Astrocyte (in vitro differentiated cells and primary cell): ENCODE measurements around the gene IQCK. TPM values are rescaled to one million over a fixed set of nuclear protein-coding genes. Genes with fewer than 3 reads are reported as not detected.

Experiments
- DNase-seq: peaks from one replicate; pipeline ENCODE4 v3.0.0-alpha.2; 2010; ENCODE audit warnings: low read depth
- FAIRE-seq: peaks from 2 replicates; lab custom pipeline; 2011; peaks lifted over from hg19 to GRCh38; lab: Jason Lieb, UNC
- H2AFZ ChIP-seq: 2 replicates; pipeline ENCODE4 v1.6.0; 2012; ENCODE audit warnings: low read depth, low read length, inconsistent platforms
- H3K27ac ChIP-seq: 2 replicates; pipeline ENCODE4 v1.5.1; 2011; ENCODE audit warnings: low read depth, low read length, inconsistent platforms
- H3K27me3 ChIP-seq: 2 replicates; pipeline ENCODE4 v1.6.0; 2011; ENCODE audit warnings: low read length, inconsistent platforms; ENCODE audit not compliant: insufficient read depth
- H3K36me3 ChIP-seq: 2 replicates; pipeline ENCODE4 v1.5.1; 2011; ENCODE audit warnings: low read length, inconsistent platforms; ENCODE audit not compliant: insufficient read depth
- H3K4me1 ChIP-seq: 2 replicates; pipeline ENCODE4 v1.5.1; 2011; ENCODE audit warnings: low read length, inconsistent platforms; ENCODE audit not compliant: insufficient read depth
- H3K4me2 ChIP-seq: 2 replicates; pipeline ENCODE4 v1.6.0; 2012; ENCODE audit warnings: low read length, inconsistent platforms
- H3K4me3 ChIP-seq: 2 replicates; pipeline ENCODE4 v1.5.1; 2011; ENCODE audit warnings: low read depth, mild to moderate bottlenecking, low read length, inconsistent platforms; ENCODE audit not compliant: insufficient read depth
- H3K79me2 ChIP-seq: 2 replicates; pipeline ENCODE4 v1.6.0; 2012; ENCODE audit warnings: mild to moderate bottlenecking, low read length, inconsistent platforms; ENCODE audit not compliant: insufficient read depth
- H3K9ac ChIP-seq: 2 replicates; pipeline ENCODE4 v1.6.0; 2012; ENCODE audit warnings: mild to moderate bottlenecking, low read length, inconsistent platforms
- H3K9me3 ChIP-seq: 2 replicates; pipeline ENCODE4 v1.5.1; 2012; ENCODE audit warnings: low read depth, mild to moderate bottlenecking, low read length, inconsistent platforms; ENCODE audit not compliant: insufficient read depth
- H4K20me1 ChIP-seq: 2 replicates; pipeline ENCODE4 v1.6.0; 2012; ENCODE audit warnings: low read length, inconsistent platforms; ENCODE audit not compliant: insufficient read depth
- H3K27ac Mint-ChIP-seq: one replicate; pipeline ENCODE4 v1.8.0; 2021; ENCODE audit warnings: mild to moderate bottlenecking, mixed read lengths; ENCODE audit not compliant: unreplicated experiment
- H3K27me3 Mint-ChIP-seq: one replicate; pipeline ENCODE4 v1.8.0; 2021; ENCODE audit warnings: low read depth, mixed read lengths; ENCODE audit not compliant: unreplicated experiment
- H3K36me3 Mint-ChIP-seq: one replicate; pipeline ENCODE4 v1.8.0; 2021; ENCODE audit warnings: low read depth, mixed read lengths; ENCODE audit not compliant: unreplicated experiment
- H3K4me1 Mint-ChIP-seq: one replicate; pipeline ENCODE4 v1.8.0; 2021; ENCODE audit warnings: low read depth, mixed read lengths; ENCODE audit not compliant: unreplicated experiment
- H3K4me3 Mint-ChIP-seq: one replicate; pipeline ENCODE4 v1.8.0; 2021; ENCODE audit warnings: mild to moderate bottlenecking, moderate library complexity, mixed read lengths; ENCODE audit not compliant: unreplicated experiment
- H3K9me3 Mint-ChIP-seq: one replicate; pipeline ENCODE4 v1.8.0; 2021; ENCODE audit warnings: mild to moderate bottlenecking, mixed read lengths; ENCODE audit not compliant: unreplicated experiment
- EZH2 ChIP-seq: IDR thresholded peaks from 2 replicates; pipeline ENCODE4 v1.6.1; 2012; ENCODE audit warnings: mild to moderate bottlenecking, low read length, inconsistent platforms; ENCODE audit not compliant: insufficient read depth
- total RNA-seq: library from RNA; stranded (reverse); gene quantifications from 2 replicates; pipeline ENCODE4 v1.2.1, GENCODE V29; 2021
- TF ChIP-seq, protein P1 (sequence below): IDR thresholded peaks from 2 replicates; pipeline ENCODE4 v1.5.1; 2011; ENCODE audit warnings: low read depth, mild to moderate bottlenecking, inconsistent platforms, low read length, moderate library complexity; ENCODE audit not compliant: insufficient read depth

Gene IQCK
- total RNA-seq, 1 donor from 2014 or later: 5.9 TPM

DNA sequence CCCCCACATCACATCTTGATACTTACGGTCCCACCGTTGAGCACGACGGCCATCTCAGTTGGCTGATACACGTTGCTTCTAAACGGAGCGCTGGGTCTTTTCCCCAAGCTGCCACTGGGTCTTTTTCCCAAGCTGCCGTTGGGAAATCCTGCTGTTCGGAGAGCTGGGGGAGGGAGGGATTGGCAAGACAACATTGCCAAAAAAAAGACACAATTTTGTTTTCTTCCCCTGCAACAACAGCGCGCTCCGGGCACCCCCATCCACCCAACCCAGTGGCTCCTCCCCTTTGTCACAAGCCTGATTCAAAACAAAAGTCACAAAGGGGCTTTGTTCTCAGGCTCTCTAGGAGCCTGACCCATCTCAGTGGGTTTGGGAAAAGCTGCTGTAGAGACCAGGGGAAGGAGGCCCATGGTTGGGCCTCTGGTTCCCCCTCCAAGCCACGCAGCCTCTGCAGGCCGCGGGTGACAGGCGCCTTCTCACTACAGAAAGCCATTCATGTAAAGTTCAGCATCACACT is 143.8 kb downstream of the IQCK start:
- Histone ChIP-seq H3K4me1 (peaks cover 27% of the 10 kb centered on the region), H3K27ac (no peak overlapping the region), H3K36me3 (no peaks in the 10 kb centered on the region), H3K27me3 (no peaks in the 10 kb centered on the region), H3K9me3 (no peaks in the 10 kb centered on the region), H2AFZ (peak overlapping the region; percentile 54), H3K9ac (peak overlapping the region; percentile 85), H3K4me2 (peak overlapping the region; percentile 81), H3K4me3 (no peak overlapping the region), H3K79me2 (no peaks in the 10 kb centered on the region), H4K20me1 (no peaks in the 10 kb centered on the region)
- no peak overlapping the region for H3K27ac Mint-ChIP-seq
- H3K36me3 Mint-ChIP-seq: peaks cover 2% of the 10 kb centered on the region
- TF ChIP-seq, protein P1, sequence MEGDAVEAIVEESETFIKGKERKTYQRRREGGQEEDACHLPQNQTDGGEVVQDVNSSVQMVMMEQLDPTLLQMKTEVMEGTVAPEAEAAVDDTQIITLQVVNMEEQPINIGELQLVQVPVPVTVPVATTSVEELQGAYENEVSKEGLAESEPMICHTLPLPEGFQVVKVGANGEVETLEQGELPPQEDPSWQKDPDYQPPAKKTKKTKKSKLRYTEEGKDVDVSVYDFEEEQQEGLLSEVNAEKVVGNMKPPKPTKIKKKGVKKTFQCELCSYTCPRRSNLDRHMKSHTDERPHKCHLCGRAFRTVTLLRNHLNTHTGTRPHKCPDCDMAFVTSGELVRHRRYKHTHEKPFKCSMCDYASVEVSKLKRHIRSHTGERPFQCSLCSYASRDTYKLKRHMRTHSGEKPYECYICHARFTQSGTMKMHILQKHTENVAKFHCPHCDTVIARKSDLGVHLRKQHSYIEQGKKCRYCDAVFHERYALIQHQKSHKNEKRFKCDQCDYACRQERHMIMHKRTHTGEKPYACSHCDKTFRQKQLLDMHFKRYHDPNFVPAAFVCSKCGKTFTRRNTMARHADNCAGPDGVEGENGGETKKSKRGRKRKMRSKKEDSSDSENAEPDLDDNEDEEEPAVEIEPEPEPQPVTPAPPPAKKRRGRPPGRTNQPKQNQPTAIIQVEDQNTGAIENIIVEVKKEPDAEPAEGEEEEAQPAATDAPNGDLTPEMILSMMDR: no peak
- no peak for TF ChIP-seq EZH2
- no peak for DNase-seq
- no peaks in the 10 kb centered on the region for H3K27me3 Mint-ChIP-seq
- H3K4me3 Mint-ChIP-seq: no peak overlapping the region
- H3K9me3 Mint-ChIP-seq: no peaks in the 10 kb centered on the region
- H3K4me1 Mint-ChIP-seq: peaks cover 21% of the 10 kb centered on the region
- no peak for FAIRE-seq

DNA sequence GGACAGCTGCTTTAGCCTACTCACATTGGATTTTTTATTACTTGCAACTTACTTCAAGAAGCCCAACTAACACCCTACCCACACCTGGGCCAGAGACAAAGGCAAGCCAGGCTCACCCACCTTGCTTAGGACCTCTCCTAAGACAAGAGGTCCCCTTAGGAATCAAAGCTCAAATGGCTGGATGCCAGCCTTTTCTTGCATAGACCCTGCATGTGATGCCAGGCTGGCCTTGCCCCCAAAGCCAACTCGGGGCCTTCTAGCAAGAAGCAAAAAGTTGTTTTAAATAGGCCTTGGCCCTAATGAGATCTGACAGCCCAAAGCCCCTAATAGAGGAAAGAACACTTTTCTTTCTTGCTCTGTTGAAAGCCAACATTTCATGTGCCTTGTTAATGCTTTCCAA is 145.9 kb downstream of the IQCK start:
- no peak overlapping the region for H3K4me3 Mint-ChIP-seq
- Histone ChIP-seq H3K4me2 (no peak overlapping the region), H3K27me3 (no peaks in the 10 kb centered on the region), H3K4me1 (peaks cover 23% of the 10 kb centered on the region), H3K27ac (no peak overlapping the region), H3K36me3 (no peaks in the 10 kb centered on the region), H2AFZ (no peak overlapping the region), H3K9ac (no peak overlapping the region), H3K4me3 (no peak overlapping the region), H3K9me3 (no peaks in the 10 kb centered on the region), H4K20me1 (no peaks in the 10 kb centered on the region), H3K79me2 (no peaks in the 10 kb centered on the region)
- H3K27ac Mint-ChIP-seq: no peak overlapping the region
- no peak for TF ChIP-seq EZH2
- TF ChIP-seq, protein P1: no peak
- H3K36me3 Mint-ChIP-seq: peaks cover 5% of the 10 kb centered on the region
- no peak for FAIRE-seq
- H3K4me1 Mint-ChIP-seq: peaks cover 19% of the 10 kb centered on the region
- no peak for DNase-seq
- peaks cover 2% of the 10 kb centered on the region for H3K9me3 Mint-ChIP-seq
- no peaks in the 10 kb centered on the region for H3K27me3 Mint-ChIP-seq

DNA sequence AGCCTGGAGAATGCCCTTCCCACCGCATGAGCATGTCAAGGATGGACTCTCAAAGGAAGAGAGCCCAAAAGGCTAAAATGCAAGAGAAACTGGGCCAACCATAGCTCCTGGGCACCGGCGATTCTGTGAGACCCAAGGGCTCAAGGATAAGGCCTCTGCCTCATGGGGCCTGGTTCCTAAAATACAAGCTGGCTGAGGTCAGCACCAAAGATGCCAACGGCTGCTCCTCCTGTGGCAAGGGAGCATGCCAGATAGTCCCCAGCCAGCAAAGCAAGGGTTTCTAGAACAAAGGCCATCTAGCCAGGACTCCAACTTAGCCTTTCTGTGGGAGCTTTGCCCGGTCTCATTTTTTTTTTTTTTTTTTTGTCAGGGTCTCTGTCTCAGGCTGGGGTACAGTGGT is 146.5 kb downstream of the IQCK start:
- Histone ChIP-seq H3K4me1 (peaks cover 19% of the 10 kb centered on the region), H2AFZ (no peak overlapping the region), H3K9ac (no peak overlapping the region), H4K20me1 (no peaks in the 10 kb centered on the region), H3K27ac (no peak overlapping the region), H3K79me2 (no peaks in the 10 kb centered on the region), H3K27me3 (no peaks in the 10 kb centered on the region), H3K4me3 (no peak overlapping the region), H3K9me3 (no peaks in the 10 kb centered on the region), H3K36me3 (no peaks in the 10 kb centered on the region), H3K4me2 (no peak overlapping the region)
- H3K4me1 Mint-ChIP-seq: peaks cover 19% of the 10 kb centered on the region
- H3K4me3 Mint-ChIP-seq: no peak overlapping the region
- FAIRE-seq: no peak
- TF ChIP-seq, protein P1: no peak
- TF ChIP-seq EZH2: no peak
- H3K27ac Mint-ChIP-seq: no peak overlapping the region
- H3K27me3 Mint-ChIP-seq: no peaks in the 10 kb centered on the region
- DNase-seq: no peak
- H3K9me3 Mint-ChIP-seq: peaks cover 2% of the 10 kb centered on the region
- peaks cover 5% of the 10 kb centered on the region for H3K36me3 Mint-ChIP-seq
